ENCODE results near the gene RNASE9.

Gene RNASE9

GRCh38 chr14:20550926-20551325 is 9.9 kb downstream of the RNASE9 start:
- H3K27ac ChIP-seq (replicated peaks) = no peak overlapping the region
- no peak for DNase-seq (ENCODE audit: low read depth in 1 of 2, low spot score in 1 of 2)
- no peaks in the 10 kb centered on the region for H3K27me3 ChIP-seq (ENCODE audit: insufficient read depth, poor library complexity, severe bottlenecking)
- no peak for TF ChIP-seq GABPA (IDR thresholded peaks at IDR 0.05; ENCODE audit: low read depth)
- TF ChIP-seq, protein P1, sequence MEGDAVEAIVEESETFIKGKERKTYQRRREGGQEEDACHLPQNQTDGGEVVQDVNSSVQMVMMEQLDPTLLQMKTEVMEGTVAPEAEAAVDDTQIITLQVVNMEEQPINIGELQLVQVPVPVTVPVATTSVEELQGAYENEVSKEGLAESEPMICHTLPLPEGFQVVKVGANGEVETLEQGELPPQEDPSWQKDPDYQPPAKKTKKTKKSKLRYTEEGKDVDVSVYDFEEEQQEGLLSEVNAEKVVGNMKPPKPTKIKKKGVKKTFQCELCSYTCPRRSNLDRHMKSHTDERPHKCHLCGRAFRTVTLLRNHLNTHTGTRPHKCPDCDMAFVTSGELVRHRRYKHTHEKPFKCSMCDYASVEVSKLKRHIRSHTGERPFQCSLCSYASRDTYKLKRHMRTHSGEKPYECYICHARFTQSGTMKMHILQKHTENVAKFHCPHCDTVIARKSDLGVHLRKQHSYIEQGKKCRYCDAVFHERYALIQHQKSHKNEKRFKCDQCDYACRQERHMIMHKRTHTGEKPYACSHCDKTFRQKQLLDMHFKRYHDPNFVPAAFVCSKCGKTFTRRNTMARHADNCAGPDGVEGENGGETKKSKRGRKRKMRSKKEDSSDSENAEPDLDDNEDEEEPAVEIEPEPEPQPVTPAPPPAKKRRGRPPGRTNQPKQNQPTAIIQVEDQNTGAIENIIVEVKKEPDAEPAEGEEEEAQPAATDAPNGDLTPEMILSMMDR (IDR thresholded peaks at IDR 0.05; ENCODE audit: insufficient read depth, low read length) = no peak
- TF ChIP-seq POLR2AphosphoS5 (IDR thresholded peaks at IDR 0.05; ENCODE audit: low read depth) = no peak
- TF ChIP-seq, protein P2, sequence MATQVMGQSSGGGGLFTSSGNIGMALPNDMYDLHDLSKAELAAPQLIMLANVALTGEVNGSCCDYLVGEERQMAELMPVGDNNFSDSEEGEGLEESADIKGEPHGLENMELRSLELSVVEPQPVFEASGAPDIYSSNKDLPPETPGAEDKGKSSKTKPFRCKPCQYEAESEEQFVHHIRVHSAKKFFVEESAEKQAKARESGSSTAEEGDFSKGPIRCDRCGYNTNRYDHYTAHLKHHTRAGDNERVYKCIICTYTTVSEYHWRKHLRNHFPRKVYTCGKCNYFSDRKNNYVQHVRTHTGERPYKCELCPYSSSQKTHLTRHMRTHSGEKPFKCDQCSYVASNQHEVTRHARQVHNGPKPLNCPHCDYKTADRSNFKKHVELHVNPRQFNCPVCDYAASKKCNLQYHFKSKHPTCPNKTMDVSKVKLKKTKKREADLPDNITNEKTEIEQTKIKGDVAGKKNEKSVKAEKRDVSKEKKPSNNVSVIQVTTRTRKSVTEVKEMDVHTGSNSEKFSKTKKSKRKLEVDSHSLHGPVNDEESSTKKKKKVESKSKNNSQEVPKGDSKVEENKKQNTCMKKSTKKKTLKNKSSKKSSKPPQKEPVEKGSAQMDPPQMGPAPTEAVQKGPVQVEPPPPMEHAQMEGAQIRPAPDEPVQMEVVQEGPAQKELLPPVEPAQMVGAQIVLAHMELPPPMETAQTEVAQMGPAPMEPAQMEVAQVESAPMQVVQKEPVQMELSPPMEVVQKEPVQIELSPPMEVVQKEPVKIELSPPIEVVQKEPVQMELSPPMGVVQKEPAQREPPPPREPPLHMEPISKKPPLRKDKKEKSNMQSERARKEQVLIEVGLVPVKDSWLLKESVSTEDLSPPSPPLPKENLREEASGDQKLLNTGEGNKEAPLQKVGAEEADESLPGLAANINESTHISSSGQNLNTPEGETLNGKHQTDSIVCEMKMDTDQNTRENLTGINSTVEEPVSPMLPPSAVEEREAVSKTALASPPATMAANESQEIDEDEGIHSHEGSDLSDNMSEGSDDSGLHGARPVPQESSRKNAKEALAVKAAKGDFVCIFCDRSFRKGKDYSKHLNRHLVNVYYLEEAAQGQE (IDR thresholded peaks at IDR 0.05; ENCODE audit: insufficient replicate concordance, low read depth) = no peak
- TF ChIP-seq SPI1 (IDR thresholded peaks at IDR 0.05; ENCODE audit: borderline replicate concordance, low read depth) = no peak
- no peak overlapping the region for H3K4me3 ChIP-seq (replicated peaks; ENCODE audit: insufficient read depth, low read length)

DNA sequence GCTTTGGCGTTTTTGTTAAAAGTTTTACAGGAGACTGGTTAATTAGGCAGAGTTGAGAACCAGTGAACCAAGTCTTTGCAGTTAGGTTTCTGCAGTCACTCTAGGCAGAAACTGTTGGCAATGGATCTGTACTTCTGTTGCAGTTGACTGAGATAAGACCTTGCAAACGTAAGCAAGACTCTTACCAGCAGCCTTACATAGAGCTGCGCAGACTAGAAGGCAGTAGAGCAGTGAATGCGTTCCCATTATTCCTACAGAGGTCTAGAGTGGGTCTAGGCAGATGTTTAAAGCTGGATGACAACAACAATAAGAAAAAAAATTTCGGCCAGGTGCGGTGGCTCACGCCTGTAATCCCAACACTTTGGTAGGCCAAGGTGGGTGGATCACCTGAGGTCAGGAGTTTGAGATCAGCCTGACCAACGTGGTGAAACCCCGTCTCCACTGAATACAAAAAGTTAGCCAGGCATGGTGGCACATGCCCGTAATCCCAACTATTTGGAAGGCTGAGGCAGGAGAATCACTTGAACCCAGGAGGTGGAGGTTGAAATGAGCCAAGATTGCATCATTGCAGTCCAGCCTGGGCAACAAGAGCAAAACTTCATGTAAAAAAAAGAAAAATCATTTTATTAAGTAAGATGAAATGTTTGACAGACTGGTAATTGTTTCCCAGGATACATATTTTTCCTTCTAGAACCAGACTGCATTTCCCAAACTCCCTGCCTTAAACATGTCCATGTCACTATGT is 12.3 kb downstream of the RNASE9 start:
- no peak overlapping the region for H3K4me3 ChIP-seq (replicated peaks; ENCODE audit: insufficient read depth, low read length)
- no peak for DNase-seq (ENCODE audit: low read depth in 1 of 2, low spot score in 1 of 2)
- H3K27ac ChIP-seq (replicated peaks) = no peak overlapping the region
- H3K27me3 ChIP-seq (ENCODE audit: insufficient read depth, poor library complexity, severe bottlenecking) = no peaks in the 10 kb centered on the region
- no peak for TF ChIP-seq SPI1 (IDR thresholded peaks at IDR 0.05; ENCODE audit: borderline replicate concordance, low read depth)
- no peak for TF ChIP-seq POLR2AphosphoS5 (IDR thresholded peaks at IDR 0.05; ENCODE audit: low read depth)
- TF ChIP-seq GABPA (IDR thresholded peaks at IDR 0.05; ENCODE audit: low read depth) = no peak
- TF ChIP-seq, protein P2 (IDR thresholded peaks at IDR 0.05; ENCODE audit: insufficient replicate concordance, low read depth) = no peak
- TF ChIP-seq, protein P1 (IDR thresholded peaks at IDR 0.05; ENCODE audit: insufficient read depth, low read length) = no peak

DNA sequence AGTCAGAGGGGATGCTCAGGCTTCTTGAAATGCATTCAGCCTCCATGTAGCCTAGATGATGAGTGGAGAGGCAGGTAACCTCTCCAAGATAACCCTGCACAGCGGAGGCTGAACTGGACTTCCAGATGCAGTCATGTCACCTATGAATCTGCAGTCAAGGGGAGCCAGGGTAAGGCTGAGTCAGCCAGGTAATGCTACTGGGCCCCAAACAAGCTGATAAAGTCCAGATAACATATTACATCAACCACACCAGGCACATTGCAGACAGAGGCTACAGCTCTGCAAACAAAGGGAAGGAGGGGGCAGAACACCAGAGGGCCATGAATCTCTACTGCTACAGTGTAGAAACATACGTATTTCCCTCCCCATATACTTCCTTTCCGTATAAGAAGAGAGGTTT is 14.0 kb downstream of the RNASE9 start:
- Histone ChIP-seq H3K4me3 (replicated peaks; ENCODE audit: insufficient read depth, low read length) (no peak overlapping the region), H3K27me3 (ENCODE audit: insufficient read depth, poor library complexity, severe bottlenecking) (no peaks in the 10 kb centered on the region), H3K27ac (replicated peaks) (no peak overlapping the region)
- no peak for TF ChIP-seq SPI1 (IDR thresholded peaks at IDR 0.05; ENCODE audit: borderline replicate concordance, low read depth)
- TF ChIP-seq, protein P2 (IDR thresholded peaks at IDR 0.05; ENCODE audit: insufficient replicate concordance, low read depth) = no peak
- no peak for TF ChIP-seq GABPA (IDR thresholded peaks at IDR 0.05; ENCODE audit: low read depth)
- no peak for TF ChIP-seq POLR2AphosphoS5 (IDR thresholded peaks at IDR 0.05; ENCODE audit: low read depth)
- TF ChIP-seq, protein P1 (IDR thresholded peaks at IDR 0.05; ENCODE audit: insufficient read depth, low read length) = no peak
- no peak for DNase-seq (ENCODE audit: low read depth in 1 of 2, low spot score in 1 of 2)
